AG04450 (cell line): Measurements from ENCODE around the gene DNHD1. TPM values are rescaled to one million over a fixed set of nuclear protein-coding genes. Genes with fewer than 3 reads are reported as not detected.

Source experiments
- CTCF ChIA-PET: fragments of 300-600, 350-600 bp; formaldehyde crosslinking; extraction: SDS; loops from one replicate; lab custom pipeline; 2022; ENCODE audit warnings: antibody characterized with exemption, inconsistent platforms; lab: Charles Lee
- POLR2A ChIA-PET: fragments of 350-600 bp; formaldehyde crosslinking; extraction: SDS; loops from one replicate; lab custom pipeline; 2021; ENCODE audit warnings: antibody characterized with exemption, inconsistent platforms; lab: Yijun Ruan, JAX
- DNase-seq: peaks from one replicate; pipeline ENCODE4 v3.0.0-alpha.2; 2011; ENCODE audit warnings: low read depth, low spot score
- H3K27ac ChIP-seq: one replicate; pipeline ENCODE4 v1.5.1; 2012; ENCODE audit warnings: low read depth, low read length, control low read depth
- H3K27me3 ChIP-seq: one replicate; pipeline ENCODE4 v1.6.0; 2012; ENCODE audit warnings: low read length; ENCODE audit not compliant: control insufficient read depth, insufficient read depth
- H3K4me3 ChIP-seq: 2 replicates; pipeline ENCODE4 v1.5.1; 2011; ENCODE audit warnings: mild to moderate bottlenecking, low read depth, low read length, control low read depth
- H3K9me3 ChIP-seq: 2 replicates; pipeline ENCODE4 v1.5.1; 2012; ENCODE audit warnings: low read length; ENCODE audit not compliant: control insufficient read depth, insufficient read depth
- CTCF ChIP-seq: IDR thresholded peaks from 2 replicates; pipeline ENCODE4 v1.5.1; 2011; ENCODE audit warnings: low read depth, low read length, control low read depth, inconsistent platforms
- polyA plus RNA-seq: library from polyadenylated mRNA; depleted of rRNA; stranded (reverse); fragments of >200 nt; gene quantifications from 2 replicates; pipeline ENCODE4 v1.2.3, GENCODE V29; 2011

DNHD1 gene
- polyA plus RNA-seq, 1 experiment = 2.2 TPM

GRCh38 chr11:6488821-6489220 lies 8.3 kb upstream of the DNHD1 start:
- H3K9me3 ChIP-seq = no peaks in the 10 kb centered on the region
- no peak for TF ChIP-seq CTCF
- no peak overlapping the region for H3K4me3 ChIP-seq
- H3K27ac ChIP-seq = no peak overlapping the region
- POLR2A ChIA-PET = no interaction called here
- DNase-seq = no peak
- CTCF ChIA-PET = interaction anchor here (0.7 to 2.2 kb wide), 2 partner anchors 17 to 110 kb away, joined by 3 to 10 read pairs; no protein-coding TSS in a partner anchor
- H3K27me3 ChIP-seq = no peaks in the 10 kb centered on the region

GRCh38 chr11:6489306-6489705 lies 7.8 kb upstream of the DNHD1 start:
- H3K27ac ChIP-seq = no peak overlapping the region
- ChIA-PET POLR2A (interaction anchor here (0.6 kb wide), 1 partner anchor 147 kb away, joined by 11 read pairs; no protein-coding TSS in a partner anchor), CTCF (interaction anchor here (0.6 to 2.2 kb wide), 4 partner anchors 16 to 1176 kb away, joined by 3 to 10 read pairs (median 3); no protein-coding TSS in a partner anchor)
- no peaks in the 10 kb centered on the region for H3K9me3 ChIP-seq
- no peak for TF ChIP-seq CTCF
- H3K27me3 ChIP-seq = no peaks in the 10 kb centered on the region
- no peak overlapping the region for H3K4me3 ChIP-seq
- no peak for DNase-seq

GRCh38 chr11:6498121-6498520 lies 1.0 kb downstream of the DNHD1 start:
- CTCF ChIA-PET = interaction anchor here (0.8 to 1.8 kb wide), 4 partner anchors 33 to 185 kb away, joined by 3 to 9 read pairs (median 4); partner anchors contain the start of gene MRPL17
- POLR2A ChIA-PET = no interaction called here
- no peaks in the 10 kb centered on the region for H3K27me3 ChIP-seq
- no peak overlapping the region for H3K4me3 ChIP-seq
- no peak for DNase-seq
- no peaks in the 10 kb centered on the region for H3K9me3 ChIP-seq
- H3K27ac ChIP-seq = no peak overlapping the region
- no peak for TF ChIP-seq CTCF

DNA sequence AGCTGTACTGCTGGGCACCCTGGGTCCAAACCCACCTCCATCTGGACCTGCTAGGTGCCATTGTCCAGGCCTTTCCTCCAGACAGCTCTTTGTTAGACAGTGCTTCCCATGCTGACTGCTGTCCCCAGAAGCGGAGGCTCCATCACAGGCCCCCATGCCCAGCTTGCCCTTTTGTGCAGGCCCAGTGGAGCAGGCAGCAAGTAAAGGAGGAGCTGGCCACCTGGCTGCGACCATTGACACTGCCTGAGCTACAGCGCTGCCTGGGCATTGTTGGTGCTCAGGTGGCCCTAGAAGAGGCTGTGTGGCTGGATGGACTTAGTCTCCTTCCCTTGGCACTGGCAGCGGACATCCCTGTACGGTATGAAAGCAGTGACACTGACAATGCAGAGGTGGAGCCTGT lies 1.5 kb downstream of the DNHD1 start:
- no peak overlapping the region for H3K27ac ChIP-seq
- CTCF ChIA-PET = interaction anchor here (0.8 to 1.8 kb wide), 4 partner anchors 32 to 185 kb away, joined by 3 to 9 read pairs (median 4); partner anchors contain the start of gene MRPL17
- H3K27me3 ChIP-seq = no peaks in the 10 kb centered on the region
- no peak overlapping the region for H3K4me3 ChIP-seq
- POLR2A ChIA-PET = no interaction called here
- TF ChIP-seq CTCF = no peak
- no peaks in the 10 kb centered on the region for H3K9me3 ChIP-seq
- DNase-seq = no peak

DNA sequence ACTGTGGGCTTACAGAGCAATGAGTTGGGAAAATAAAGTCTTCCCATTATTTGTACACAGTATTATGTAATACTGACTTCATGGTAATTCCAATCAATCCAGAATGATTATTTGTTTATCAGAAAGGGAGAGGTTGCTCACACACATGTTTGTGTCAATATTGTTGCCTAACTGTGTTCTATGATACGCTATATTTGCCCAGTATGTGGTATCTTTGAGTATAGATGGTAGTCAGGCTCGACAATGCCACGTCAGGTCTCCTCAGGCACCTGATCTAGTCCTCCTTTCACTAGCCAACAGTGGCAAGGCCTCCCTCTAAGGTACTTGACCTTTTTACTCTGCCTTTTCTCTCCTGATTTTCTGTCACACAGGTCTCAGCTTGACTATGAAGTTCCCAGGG lies 5.3 kb downstream of the DNHD1 start:
- no peak for TF ChIP-seq CTCF
- ChIA-PET POLR2A (no interaction called here), CTCF (interaction anchor here (0.8 to 1.1 kb wide), 2 partner anchors 29 to 123 kb away, joined by 3 to 5 read pairs; no protein-coding TSS in a partner anchor)
- H3K9me3 ChIP-seq = no peaks in the 10 kb centered on the region
- no peak overlapping the region for H3K27ac ChIP-seq
- H3K4me3 ChIP-seq = no peak overlapping the region
- DNase-seq = no peak
- no peaks in the 10 kb centered on the region for H3K27me3 ChIP-seq
